ENCODE results near the gene GTF2F2. TPM values are rescaled to one million over a fixed set of nuclear protein-coding genes. Genes with fewer than 3 reads are reported as not detected.

GTF2F2 gene
- total RNA-seq, 1 donor from 2014 or later, result 6.4 TPM

GRCh38 chr13:45109102-45109720 is 11.1 kb upstream of the GTF2F2 start:
- H3K36me3 ChIP-seq, result no peaks in the 10 kb centered on the region
- no peaks in the 10 kb centered on the region for H3K9me3 ChIP-seq
- H3K27ac ChIP-seq, result no peak overlapping the region
- intact Hi-C loops (cut with DNase I), result no loop called here
- H3K4me3 ChIP-seq, result no peak overlapping the region
- H3K4me1 ChIP-seq, result no peaks in the 10 kb centered on the region
- TF ChIP-seq, protein P1, sequence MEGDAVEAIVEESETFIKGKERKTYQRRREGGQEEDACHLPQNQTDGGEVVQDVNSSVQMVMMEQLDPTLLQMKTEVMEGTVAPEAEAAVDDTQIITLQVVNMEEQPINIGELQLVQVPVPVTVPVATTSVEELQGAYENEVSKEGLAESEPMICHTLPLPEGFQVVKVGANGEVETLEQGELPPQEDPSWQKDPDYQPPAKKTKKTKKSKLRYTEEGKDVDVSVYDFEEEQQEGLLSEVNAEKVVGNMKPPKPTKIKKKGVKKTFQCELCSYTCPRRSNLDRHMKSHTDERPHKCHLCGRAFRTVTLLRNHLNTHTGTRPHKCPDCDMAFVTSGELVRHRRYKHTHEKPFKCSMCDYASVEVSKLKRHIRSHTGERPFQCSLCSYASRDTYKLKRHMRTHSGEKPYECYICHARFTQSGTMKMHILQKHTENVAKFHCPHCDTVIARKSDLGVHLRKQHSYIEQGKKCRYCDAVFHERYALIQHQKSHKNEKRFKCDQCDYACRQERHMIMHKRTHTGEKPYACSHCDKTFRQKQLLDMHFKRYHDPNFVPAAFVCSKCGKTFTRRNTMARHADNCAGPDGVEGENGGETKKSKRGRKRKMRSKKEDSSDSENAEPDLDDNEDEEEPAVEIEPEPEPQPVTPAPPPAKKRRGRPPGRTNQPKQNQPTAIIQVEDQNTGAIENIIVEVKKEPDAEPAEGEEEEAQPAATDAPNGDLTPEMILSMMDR (IDR thresholded peaks at IDR 0.05), result no peak
- no peaks in the 10 kb centered on the region for H3K27me3 ChIP-seq
- DNase-seq (ENCODE audit: low spot score in 2 of 2), result no peak

GRCh38 chr13:45113233-45114224 is 6.8 kb upstream of the GTF2F2 start:
- Histone ChIP-seq H3K27ac (no peak overlapping the region), H3K4me1 (no peaks in the 10 kb centered on the region), H3K36me3 (no peaks in the 10 kb centered on the region), H3K4me3 (no peak overlapping the region), H3K27me3 (no peaks in the 10 kb centered on the region), H3K9me3 (no peaks in the 10 kb centered on the region)
- TF ChIP-seq, protein P1 (IDR thresholded peaks at IDR 0.05), result no peak
- DNase-seq (ENCODE audit: low spot score in 2 of 2), result no peak
- intact Hi-C loops (cut with DNase I), result no loop called here

DNA sequence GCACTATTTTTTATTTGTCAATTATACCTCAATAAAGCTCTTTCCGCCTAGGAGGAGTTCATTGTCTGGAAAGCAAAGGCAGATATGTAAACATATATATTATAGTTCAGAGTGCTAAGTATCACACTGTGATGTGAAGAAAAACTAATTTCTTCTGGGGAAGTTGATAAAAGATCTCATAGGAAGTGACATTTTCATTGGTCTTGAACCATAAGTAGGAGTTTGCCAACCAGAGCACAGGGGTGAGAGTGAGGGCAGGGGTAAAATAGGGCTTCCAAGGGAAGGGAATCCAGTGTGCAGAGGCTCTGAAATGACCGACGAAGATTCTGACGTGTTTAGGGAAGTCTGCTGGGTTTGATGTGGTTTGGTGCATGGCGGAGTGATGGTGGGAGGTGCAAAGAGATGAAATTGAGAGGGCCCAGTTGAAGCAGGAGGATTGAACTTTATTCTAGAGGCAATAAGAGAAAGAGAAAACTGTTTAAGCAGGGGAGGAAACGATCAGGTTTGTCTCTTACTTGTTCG is 780 bp upstream of the GTF2F2 start:
- TF ChIP-seq, protein P1 (IDR thresholded peaks at IDR 0.05), result no peak
- Histone ChIP-seq H3K27me3 (no peaks in the 10 kb centered on the region), H3K4me3 (peak overlapping the region; percentile 71 to 94), H3K4me1 (peaks cover 0 to 15% of the 10 kb centered on the region in 2 donors), H3K36me3 (no peaks in the 10 kb centered on the region), H3K9me3 (no peaks in the 10 kb centered on the region), H3K27ac (peak overlapping the region; percentile 75)
- intact Hi-C loops (cut with DNase I), result no loop called here
- no peak for DNase-seq (ENCODE audit: low spot score in 2 of 2)

GRCh38 chr13:45120967-45121831 is 889 bp downstream of the GTF2F2 start:
- H3K4me3 ChIP-seq, result peak overlapping the region; percentile 71 to 94
- no peaks in the 10 kb centered on the region for H3K36me3 ChIP-seq
- intact Hi-C loops (cut with DNase I), result no loop called here
- no peak for DNase-seq (ENCODE audit: low spot score in 2 of 2)
- H3K27ac ChIP-seq, result peak overlapping the region in 1 of 2 donors; percentile 75
- no peaks in the 10 kb centered on the region for H3K27me3 ChIP-seq
- H3K9me3 ChIP-seq, result no peaks in the 10 kb centered on the region
- TF ChIP-seq, protein P1 (IDR thresholded peaks at IDR 0.05), result no peak
- H3K4me1 ChIP-seq, result peaks cover 0 to 15% of the 10 kb centered on the region in 2 donors

GRCh38 chr13:45122941-45123340 is 2.6 kb downstream of the GTF2F2 start:
- intact Hi-C loops (cut with DNase I), result no loop called here

More at GRCh38 chr13:45122941-45123340, 2.6 kb downstream of the GTF2F2 start:
- no peak for DNase-seq (ENCODE audit: low spot score in 2 of 2)
- Histone ChIP-seq H3K9me3 (no peaks in the 10 kb centered on the region), H3K36me3 (no peaks in the 10 kb centered on the region), H3K27me3 (no peaks in the 10 kb centered on the region), H3K4me1 (peaks cover 0 to 15% of the 10 kb centered on the region in 2 donors), H3K4me3 (no peak overlapping the region), H3K27ac (no peak overlapping the region)
- TF ChIP-seq, protein P1 (IDR thresholded peaks at IDR 0.05), result no peak

Measured in ascending aorta (tissue), 2 donors.